ENCODE data around the gene PPP1R27. TPM values are rescaled to one million over a fixed set of nuclear protein-coding genes. Genes with fewer than 3 reads are reported as not detected.

PPP1R27 gene
- total and polyA plus RNA-seq, 9 of the 15 experiments (the other 6 are each of a cell fraction or from before 2014, with no cell fraction given) = 0.29 to 6.9 (median 1.5) TPM; not detected in 2

- TF ChIP-seq ZBTB40 (IDR thresholded peaks at IDR 0.05) (peak; percentile 83), ZBTB40 (CRISPR knock-in tag; IDR thresholded peaks at IDR 0.05) (no peak; the same call in 1 of the 2 replicates), BHLHE40 (IDR thresholded peaks at IDR 0.05; ENCODE audit: low read length) (peak; percentile 99), ZNF584 (CRISPR knock-in tag; IDR thresholded peaks at IDR 0.05; ENCODE audit: low read depth) (0 out of 2 replicates have a peak, but pooled peaks have one; percentile 33), EP400 (IDR thresholded peaks at IDR 0.05) (peak; percentile 98), ZNF75A (CRISPR knock-in tag; IDR thresholded peaks at IDR 0.05) (no peak), TGIF2 (CRISPR knock-in tag; IDR thresholded peaks at IDR 0.05) (peak; percentile 59; the same call in 1 of the 2 replicates), ZFX (CRISPR knock-in tag; IDR thresholded peaks at IDR 0.05) (peak; percentile 99), ZBTB1 (CRISPR knock-in tag; IDR thresholded peaks at IDR 0.05; ENCODE audit: borderline replicate concordance, low read depth) (peak; percentile 36), CTCFL (IDR thresholded peaks at IDR 0.05; ENCODE audit: borderline replicate concordance, insufficient read depth, low read depth, low read length, poor library complexity, severe bottlenecking) (peak; percentile 3)
These were observed 36.8 kb upstream of the PPP1R27 start (continued) for GRCh38 chr17:81871387-81872230.
